GM15510 (cell line): Measurements from ENCODE around the gene R3HCC1L.

ENCODE experiments used
- POLR2A ChIP-seq: IDR thresholded peaks from 3 replicates; pipeline ENCODE4 v1.6.1; 2011; ENCODE audit warnings: borderline replicate concordance; ENCODE audit not compliant: insufficient read length; ENCODE audit errors: extremely low read depth

R3HCC1L gene

GRCh38 chr10:98208925-98209324 is 74.5 kb downstream of the R3HCC1L start:
- no peak for TF ChIP-seq POLR2A

GRCh38 chr10:98209441-98209840 is 75.0 kb downstream of the R3HCC1L start:
- no peak for TF ChIP-seq POLR2A

DNA sequence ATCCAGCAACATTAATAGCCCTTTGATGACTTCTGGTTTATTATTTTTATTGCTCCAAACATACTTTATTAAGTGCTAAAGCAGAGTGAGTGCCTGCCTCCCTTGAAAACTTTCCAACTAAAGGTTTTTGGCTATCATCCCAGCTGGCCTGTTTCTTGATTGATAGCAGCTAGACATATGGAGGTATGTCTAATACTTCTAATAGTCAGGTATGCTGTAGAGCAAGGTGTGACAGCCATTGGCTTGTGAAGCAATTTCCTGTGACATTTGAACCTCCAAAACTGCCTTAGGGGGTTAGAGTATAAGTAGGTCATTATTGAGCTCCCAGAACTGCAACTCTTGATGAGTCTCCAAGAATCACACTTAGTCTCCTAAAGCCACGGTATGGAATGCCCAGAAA is 77.7 kb downstream of the R3HCC1L start:
- TF ChIP-seq POLR2A, result no peak

DNA sequence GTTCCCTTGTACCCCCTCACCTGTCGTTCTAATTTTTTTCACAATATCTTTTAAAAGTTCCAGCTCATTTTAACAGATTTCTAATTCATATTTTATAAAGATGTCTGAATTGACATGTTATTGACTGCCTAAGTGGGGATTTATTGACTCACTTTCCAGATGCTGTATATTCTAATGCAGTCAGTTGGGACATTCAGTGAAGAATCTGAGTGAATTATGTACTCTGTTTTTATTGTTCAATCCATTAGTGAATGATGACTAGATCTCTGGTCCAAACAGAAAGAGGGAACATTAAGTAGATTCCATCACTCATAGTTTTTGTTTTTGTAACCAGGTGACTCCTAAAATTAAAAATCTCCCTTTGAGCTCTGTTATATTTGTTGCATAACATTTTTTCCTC is 79.3 kb downstream of the R3HCC1L start:
- no peak for TF ChIP-seq POLR2A

DNA sequence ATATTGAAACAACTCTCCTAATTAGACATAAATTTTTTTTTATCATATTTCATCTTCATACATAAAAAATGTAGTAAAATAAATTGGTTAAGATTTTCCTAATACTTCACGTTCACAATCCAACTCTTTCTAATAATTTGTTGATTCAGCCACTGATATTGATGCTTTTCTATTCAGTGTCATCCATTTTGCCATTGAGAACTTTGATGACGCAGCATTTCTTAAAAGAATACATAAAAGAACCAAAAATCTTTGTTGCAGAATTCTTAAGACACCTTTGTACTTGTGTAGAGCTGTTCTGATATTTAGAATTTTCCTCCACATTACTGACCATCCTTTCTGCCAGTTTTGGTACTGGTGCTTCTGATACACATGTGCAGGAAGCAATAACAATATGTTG is 80.9 kb downstream of the R3HCC1L start:
- no peak for TF ChIP-seq POLR2A

- no peak for TF ChIP-seq POLR2A
Observed at GRCh38 chr10:98217801-98218200, 83.3 kb downstream of the R3HCC1L start.

GRCh38 chr10:98223874-98224273 is 89.4 kb downstream of the R3HCC1L start:
- no peak for TF ChIP-seq POLR2A

GRCh38 chr10:98224509-98224908 is 90.1 kb downstream of the R3HCC1L start:
- TF ChIP-seq POLR2A, result no peak

DNA sequence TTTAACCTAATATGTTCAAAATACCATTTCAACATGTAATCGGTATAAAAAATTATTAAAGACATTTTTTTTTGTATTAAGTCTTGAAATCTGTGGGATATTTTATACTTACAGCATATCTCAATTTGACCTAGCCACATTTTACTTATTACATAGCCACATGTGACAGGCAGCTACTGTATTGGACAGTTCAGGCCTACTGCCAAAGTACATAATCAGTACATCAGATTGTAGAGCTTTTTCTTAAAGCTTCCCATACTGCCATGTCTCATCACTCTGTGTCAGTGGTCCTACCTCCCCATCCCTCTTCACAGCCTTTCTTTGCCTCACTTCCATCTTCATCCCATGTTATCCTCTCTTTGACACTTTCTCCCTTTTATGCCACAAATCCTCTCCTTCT is 90.5 kb downstream of the R3HCC1L start:
- TF ChIP-seq POLR2A, result no peak

DNA sequence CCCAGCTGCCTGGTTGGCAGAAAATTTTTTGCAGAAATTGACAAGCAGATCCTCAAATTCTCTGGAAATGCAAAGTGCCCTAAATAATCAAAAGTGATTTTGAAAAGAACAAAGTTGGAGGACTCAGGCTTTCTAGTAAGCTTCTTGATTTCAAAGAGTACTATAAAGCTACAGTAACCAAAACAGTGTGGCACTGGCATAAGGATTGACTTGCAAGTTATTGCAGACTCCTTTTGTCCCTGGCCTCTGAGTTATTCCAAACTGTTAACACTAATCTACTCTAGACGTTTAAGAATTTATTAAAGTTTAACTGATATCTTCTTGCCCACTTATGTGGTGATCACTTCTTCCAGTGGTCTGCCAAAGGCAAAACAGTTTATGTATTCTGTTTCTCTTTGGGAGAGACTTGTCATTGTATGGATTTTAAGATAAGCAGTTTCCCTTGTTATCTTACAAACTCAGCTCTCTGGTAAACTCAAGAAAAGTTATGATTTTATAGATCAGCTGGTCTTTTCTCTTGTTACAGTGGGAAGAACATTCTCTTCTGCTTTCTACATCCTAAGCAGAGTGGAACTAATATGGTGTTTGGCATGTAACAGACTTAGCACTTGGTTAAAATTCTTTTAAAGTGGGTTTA is 92.2 kb downstream of the R3HCC1L start:
- no peak for TF ChIP-seq POLR2A

- no peak for TF ChIP-seq POLR2A
Observed at GRCh38 chr10:98231417-98231816, 97.0 kb downstream of the R3HCC1L start.

DNA sequence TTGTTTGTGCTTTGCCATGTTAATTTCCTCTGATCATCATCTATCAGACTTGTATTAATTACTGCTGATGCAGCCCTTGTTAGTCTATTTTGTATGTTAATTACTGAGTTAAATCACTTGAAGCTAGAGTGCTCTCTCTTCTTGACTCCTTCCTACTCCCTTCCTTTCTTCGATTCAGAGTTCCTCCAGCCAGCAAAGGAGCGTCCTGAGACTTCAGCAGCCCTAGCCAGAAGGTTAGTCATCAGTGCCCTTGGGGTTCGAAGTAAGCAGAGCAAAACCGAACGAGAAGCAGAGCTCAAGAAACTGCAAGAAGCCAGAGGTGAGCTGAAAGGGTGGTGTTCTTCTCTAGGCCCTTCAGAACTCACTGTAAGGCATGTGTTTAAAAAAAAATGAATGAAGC is 101.4 kb downstream of the R3HCC1L start:
- TF ChIP-seq POLR2A, result no peak

DNA sequence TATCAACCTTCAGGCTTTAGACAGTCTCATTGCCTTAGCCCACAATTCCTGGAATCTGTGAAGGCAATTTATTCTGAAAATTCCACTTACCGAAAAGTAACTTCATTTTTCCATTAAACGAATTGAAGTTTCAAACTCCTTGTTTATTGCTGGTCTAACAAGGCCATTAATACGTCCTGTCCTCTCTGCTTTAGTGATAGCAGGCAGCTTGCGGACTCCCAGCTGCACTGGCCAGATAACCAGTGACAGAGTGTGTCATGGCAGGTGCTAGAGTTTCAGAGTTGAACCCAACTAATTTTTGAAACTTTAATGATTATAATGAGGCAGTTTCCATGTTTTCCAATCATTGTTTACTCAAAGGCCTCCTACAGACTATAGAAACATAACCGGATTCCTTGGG is 102.4 kb downstream of the R3HCC1L start:
- no peak for TF ChIP-seq POLR2A

DNA sequence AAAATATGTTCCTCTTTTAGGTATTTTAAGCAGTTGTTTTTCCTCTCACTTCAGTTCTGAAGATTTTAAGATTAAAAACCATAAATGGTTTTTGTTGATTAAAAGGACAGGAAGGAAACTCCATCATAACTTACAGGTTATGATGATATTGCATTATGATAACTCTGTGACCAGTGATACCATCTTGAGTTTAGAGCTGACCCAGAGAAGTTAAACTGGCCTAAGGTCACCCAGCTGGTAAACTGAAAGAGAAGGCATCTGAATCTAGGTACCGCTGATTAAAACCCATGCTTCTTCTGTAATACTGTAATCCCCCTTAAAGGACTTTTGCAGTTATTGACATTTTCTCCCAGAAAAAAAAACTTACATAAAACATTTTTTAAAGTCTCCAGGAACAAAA is 103.9 kb downstream of the R3HCC1L start:
- TF ChIP-seq POLR2A, result no peak

- no peak for TF ChIP-seq POLR2A
Observed at GRCh38 chr10:98240524-98240923, 106.1 kb downstream of the R3HCC1L start.

DNA sequence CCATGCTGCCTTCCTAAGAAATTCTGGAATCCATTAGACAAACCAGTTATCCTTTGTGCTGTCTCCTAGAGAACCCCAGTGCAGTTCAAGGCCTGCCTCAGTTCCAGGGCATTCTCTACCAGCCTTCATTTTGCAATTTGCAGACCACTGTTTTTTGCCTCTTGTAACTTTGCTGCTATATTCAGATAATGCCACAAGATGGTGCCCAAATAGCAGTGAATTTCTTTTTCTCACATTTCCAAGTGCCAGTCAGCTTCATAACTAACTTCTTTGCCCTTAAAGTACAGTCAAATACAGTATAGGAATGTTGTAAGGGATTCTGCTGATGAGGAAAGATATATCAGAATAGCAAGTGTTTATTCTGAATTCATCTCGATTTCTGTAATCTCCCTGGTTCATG is 108.4 kb downstream of the R3HCC1L start:
- no peak for TF ChIP-seq POLR2A

- TF ChIP-seq POLR2A, result no peak
Observed at GRCh38 chr10:98244141-98244540, 109.7 kb downstream of the R3HCC1L start.

GRCh38 chr10:98244586-98244985 is 110.1 kb downstream of the R3HCC1L start:
- TF ChIP-seq POLR2A, result no peak
